ENCODE results near the gene SLC44A3.
"Not testable (repeated sequence)": the region's sequence is repeated elsewhere in the genome, so short reads cannot be mapped to it uniquely, and the experiment has no call there.

SLC44A3 gene

GRCh38 chr1:94936861-94937620 is 116.9 kb downstream of the SLC44A3 start:
- ATAC-seq (no peak), DNase-seq (no peak)

- ATAC-seq: no peak
- no peak for DNase-seq
Observed at GRCh38 chr1:94937820-94938219, 117.7 kb downstream of the SLC44A3 start.

GRCh38 chr1:94940738-94941137 is 120.6 kb downstream of the SLC44A3 start:
- DNase-seq (no peak), ATAC-seq (no peak)

- DNase-seq, ATAC-seq: not testable (repeated sequence)
Observed at GRCh38 chr1:94941480-94941879, 121.3 kb downstream of the SLC44A3 start.

- DNase-seq: no peak
- ATAC-seq: no peak
Observed at GRCh38 chr1:94942171-94943128, 122.3 kb downstream of the SLC44A3 start.

Measured in stimulated activated naive CD8-positive, alpha-beta T cell treated with anti-CD3 and anti-CD28 coated beads, Interleukin-15, Interleukin-2, amounts not matched to agents 100 U/mL and 50 U/mL, for 24 hours (primary cell).